Ishikawa (cell line): ENCODE measurements around the gene SCARF1.

Source experiments
- CEBPB ChIP-seq: IDR thresholded peaks from 2 replicates; pipeline ENCODE4 v1.6.1; 2012
- CREB1 ChIP-seq: IDR thresholded peaks from 2 replicates; pipeline ENCODE4 v1.6.1; 2012; ENCODE audit warnings: low read depth
- EGR1 ChIP-seq: IDR thresholded peaks from 2 replicates; pipeline ENCODE4 v1.6.1; 2012
- EP300 ChIP-seq: IDR thresholded peaks from 2 replicates; pipeline ENCODE4 v1.6.1; 2012; ENCODE audit warnings: borderline replicate concordance
- FOXM1 ChIP-seq: IDR thresholded peaks from 2 replicates; pipeline ENCODE4 v1.6.1; 2012; ENCODE audit warnings: low read depth, borderline replicate concordance
- NFIC ChIP-seq: IDR thresholded peaks from 2 replicates; pipeline ENCODE4 v1.6.1; 2012
- RAD21 ChIP-seq: IDR thresholded peaks from 2 replicates; pipeline ENCODE4 v1.6.1; 2012; ENCODE audit warnings: low read depth
- TAF1 ChIP-seq: IDR thresholded peaks from 2 replicates; pipeline ENCODE4 v1.6.1; 2012; ENCODE audit warnings: low read depth, mild to moderate bottlenecking
- TCF12 ChIP-seq: IDR thresholded peaks from 2 replicates; pipeline ENCODE4 v1.6.1; 2012; ENCODE audit warnings: low read depth
- TEAD4 ChIP-seq: IDR thresholded peaks from 2 replicates; pipeline ENCODE4 v1.6.1; 2012
- YY1 ChIP-seq: IDR thresholded peaks from 2 replicates; pipeline ENCODE4 v1.6.1; 2012; ENCODE audit warnings: low read depth
- ZBTB7A ChIP-seq: IDR thresholded peaks from 2 replicates; pipeline ENCODE4 v1.6.1; 2012; ENCODE audit warnings: low read depth
- TF ChIP-seq, protein P1 (sequence below): IDR thresholded peaks from 2 replicates; pipeline ENCODE4 v1.6.1; 2012
- TF ChIP-seq, protein P2 (sequence below): IDR thresholded peaks from 2 replicates; pipeline ENCODE4 v1.6.1; 2012
- TF ChIP-seq, protein P3 (sequence below): IDR thresholded peaks from 2 replicates; pipeline ENCODE4 v1.6.1; 2012; ENCODE audit warnings: low read depth, mild to moderate bottlenecking

SCARF1 gene

DNA sequence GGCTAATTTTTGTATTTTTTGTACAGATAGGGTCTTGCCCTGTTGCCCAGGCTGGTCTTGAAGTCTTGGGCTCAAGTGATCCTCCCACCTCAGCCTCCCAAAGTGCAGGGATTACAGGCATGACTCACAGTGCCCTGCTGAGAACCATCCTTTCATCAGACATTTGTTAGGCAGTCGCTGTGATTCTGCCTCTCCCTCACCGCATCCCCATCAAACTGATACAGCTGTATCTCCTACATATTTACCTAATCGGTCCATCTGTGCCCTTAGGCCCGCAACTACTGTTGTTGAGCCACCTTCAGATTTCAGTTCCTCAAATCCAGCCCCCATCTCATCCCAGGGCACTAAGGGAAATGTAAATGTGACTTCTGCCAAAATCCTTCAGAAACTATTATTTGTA is 14.9 kb downstream of the SCARF1 start:
- TF ChIP-seq EGR1 (no peak), RAD21 (no peak), TCF12 (no peak), TEAD4 (no peak), YY1 (no peak), CEBPB (no peak)
- TF ChIP-seq, protein P1, sequence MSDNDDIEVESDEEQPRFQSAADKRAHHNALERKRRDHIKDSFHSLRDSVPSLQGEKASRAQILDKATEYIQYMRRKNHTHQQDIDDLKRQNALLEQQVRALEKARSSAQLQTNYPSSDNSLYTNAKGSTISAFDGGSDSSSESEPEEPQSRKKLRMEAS: no peak

DNA sequence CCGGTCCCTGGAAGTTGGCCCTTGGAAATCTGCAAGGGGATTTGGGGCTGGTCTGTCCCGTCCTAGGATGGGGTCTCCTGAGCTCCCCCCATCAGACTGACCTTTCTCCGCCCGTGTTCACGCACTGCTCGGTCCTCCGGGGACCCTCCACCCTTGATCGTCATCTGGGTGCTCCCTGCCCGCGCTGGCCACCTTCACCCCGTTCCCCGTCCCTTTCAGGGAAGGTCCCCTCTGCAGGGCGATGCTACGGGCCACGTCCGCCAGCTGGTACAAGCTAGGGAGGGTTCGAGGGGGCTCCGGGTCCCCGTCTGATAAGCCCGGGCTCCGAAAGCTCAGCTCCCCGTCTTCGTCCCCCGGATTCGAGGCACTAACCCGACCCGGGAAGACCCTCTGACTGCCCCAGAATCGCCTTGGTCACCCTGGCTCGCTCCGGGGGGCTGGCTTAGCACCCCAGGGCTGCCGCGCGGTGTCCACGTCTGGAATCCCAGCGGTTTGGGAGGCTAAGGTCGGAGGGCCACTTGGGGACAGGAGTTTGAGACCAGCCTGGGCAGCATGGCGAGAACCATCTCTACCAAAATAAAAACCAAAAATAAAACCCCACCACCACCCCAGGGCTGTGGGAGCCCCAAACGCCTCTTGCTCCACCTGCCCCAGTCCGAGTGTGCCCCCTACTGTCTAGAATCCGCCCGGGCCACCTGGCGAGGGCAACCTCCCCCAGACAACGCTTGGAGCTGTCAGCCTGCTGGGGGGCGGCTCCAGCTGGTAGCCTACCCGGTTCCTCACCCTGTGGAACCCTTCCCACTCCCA is 15.8 kb downstream of the SCARF1 start:
- TF ChIP-seq, protein P1: peak; percentile 23; the same call in 1 of the 2 replicates
- TF ChIP-seq TAF1 (no peak), NFIC (0 out of 2 replicates have a peak, but pooled peaks have one; percentile 13), EP300 (no peak), EGR1 (no peak), TCF12 (no peak; the same call in 1 of the 2 replicates), FOXM1 (no peak), CEBPB (no peak), CREB1 (no peak), ZBTB7A (peak; percentile 88), RAD21 (peak; percentile 84), YY1 (no peak)
- TF ChIP-seq, protein P2, sequence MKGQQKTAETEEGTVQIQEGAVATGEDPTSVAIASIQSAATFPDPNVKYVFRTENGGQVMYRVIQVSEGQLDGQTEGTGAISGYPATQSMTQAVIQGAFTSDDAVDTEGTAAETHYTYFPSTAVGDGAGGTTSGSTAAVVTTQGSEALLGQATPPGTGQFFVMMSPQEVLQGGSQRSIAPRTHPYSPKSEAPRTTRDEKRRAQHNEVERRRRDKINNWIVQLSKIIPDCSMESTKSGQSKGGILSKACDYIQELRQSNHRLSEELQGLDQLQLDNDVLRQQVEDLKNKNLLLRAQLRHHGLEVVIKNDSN: no peak

DNA sequence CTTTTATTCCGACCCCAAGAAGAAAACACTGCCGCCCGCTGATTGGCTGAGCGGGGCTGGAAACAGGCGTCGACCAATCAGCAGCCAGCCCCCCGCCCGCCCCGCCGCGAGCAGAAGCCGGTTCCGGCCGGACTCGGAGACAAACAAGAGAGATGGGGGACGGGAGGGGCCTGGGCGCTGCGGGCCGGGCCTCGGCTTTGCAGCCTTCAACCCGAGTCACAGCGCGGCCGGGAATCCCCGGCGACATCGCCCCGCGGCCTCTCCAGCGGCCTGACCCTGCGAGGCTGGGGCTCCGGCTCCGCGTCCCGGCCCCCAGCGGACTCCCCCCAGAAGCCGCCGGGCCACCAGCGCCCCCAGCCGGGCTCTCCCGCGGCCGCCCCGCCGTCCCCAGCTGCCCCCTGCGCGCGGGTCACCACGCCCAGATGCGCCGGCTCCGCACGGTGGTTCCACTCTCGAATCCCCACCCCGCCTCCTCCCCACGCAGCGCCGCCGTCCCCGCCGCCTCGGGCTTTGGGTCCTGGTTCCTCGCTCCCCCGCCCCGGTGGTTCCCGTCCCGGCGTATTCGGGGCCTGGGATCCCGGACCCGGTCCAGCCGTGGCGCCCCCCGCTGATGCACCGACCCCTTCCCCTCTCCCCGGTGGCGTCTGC is 16.6 kb downstream of the SCARF1 start:
- no peak for TF ChIP-seq CREB1
- TF ChIP-seq, protein P1: no peak
- peak; percentile 30 for TF ChIP-seq EP300
- TF ChIP-seq FOXM1: peak; percentile 10; the same call in 1 of the 2 replicates
- TF ChIP-seq YY1: 0 out of 2 replicates have a peak, but pooled peaks have one; percentile 38
- no peak for TF ChIP-seq TEAD4
- TF ChIP-seq, protein P3, sequence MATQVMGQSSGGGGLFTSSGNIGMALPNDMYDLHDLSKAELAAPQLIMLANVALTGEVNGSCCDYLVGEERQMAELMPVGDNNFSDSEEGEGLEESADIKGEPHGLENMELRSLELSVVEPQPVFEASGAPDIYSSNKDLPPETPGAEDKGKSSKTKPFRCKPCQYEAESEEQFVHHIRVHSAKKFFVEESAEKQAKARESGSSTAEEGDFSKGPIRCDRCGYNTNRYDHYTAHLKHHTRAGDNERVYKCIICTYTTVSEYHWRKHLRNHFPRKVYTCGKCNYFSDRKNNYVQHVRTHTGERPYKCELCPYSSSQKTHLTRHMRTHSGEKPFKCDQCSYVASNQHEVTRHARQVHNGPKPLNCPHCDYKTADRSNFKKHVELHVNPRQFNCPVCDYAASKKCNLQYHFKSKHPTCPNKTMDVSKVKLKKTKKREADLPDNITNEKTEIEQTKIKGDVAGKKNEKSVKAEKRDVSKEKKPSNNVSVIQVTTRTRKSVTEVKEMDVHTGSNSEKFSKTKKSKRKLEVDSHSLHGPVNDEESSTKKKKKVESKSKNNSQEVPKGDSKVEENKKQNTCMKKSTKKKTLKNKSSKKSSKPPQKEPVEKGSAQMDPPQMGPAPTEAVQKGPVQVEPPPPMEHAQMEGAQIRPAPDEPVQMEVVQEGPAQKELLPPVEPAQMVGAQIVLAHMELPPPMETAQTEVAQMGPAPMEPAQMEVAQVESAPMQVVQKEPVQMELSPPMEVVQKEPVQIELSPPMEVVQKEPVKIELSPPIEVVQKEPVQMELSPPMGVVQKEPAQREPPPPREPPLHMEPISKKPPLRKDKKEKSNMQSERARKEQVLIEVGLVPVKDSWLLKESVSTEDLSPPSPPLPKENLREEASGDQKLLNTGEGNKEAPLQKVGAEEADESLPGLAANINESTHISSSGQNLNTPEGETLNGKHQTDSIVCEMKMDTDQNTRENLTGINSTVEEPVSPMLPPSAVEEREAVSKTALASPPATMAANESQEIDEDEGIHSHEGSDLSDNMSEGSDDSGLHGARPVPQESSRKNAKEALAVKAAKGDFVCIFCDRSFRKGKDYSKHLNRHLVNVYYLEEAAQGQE: no peak
- no peak for TF ChIP-seq NFIC
- TF ChIP-seq CEBPB: no peak
- TF ChIP-seq TAF1: peak; percentile 69
- TF ChIP-seq TCF12: no peak
- peak; percentile 15; the same call in 1 of the 2 replicates for TF ChIP-seq RAD21
- TF ChIP-seq, protein P2: no peak
- TF ChIP-seq ZBTB7A: no peak; the same call in 1 of the 2 replicates
- TF ChIP-seq EGR1: no peak

DNA sequence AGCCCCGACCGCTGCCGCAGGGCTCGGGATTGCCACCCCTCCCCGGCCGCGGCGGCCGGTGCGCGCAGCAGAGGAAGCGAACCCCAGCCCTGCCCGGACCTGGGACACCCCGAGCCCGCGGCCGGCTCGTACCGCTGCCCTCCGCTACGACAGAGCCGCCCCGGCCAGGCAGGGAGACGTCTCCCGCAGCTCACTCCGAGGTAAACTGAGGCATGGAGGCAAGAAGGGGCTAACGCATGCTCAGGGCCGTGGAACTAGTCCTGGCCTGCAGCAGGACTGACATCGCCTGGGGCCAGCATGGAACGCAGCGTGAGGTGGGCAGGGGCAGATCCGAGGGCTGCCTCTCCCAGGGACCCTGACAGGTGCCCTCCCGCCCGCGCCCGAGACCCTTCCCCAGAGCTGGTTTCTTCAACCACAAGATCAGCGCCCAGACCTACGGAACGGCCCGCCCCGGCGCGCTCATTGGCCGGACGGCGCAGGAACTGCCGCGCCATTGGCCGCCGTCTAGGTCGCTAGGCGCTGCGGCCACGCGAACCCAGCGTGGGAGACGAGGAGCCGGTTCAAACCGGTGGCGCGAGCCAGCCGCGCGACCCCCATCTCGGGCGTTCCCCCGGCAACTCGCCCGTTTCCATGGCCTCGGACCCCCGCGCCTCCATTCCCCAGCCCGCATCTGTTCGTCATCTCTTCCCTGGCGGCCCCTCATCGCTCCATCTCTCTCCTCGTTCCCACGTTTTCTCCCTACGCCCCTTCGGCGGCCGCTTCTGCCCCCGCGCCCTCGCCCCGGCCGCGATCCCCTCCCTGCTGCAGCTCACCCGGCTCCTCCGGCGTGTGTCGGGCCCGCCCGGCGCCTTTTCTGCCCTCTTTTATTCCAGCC is 17.3 kb downstream of the SCARF1 start, which contains the start of gene SLC43A2:
Gene SLC43A2 (minus strand): TSS at position 853 of the 874 bp plus-strand sequence. CDS start 960 bp downstream, outside the sequence.
- TF ChIP-seq EP300 (no peak), TAF1 (no peak), CREB1 (no peak), YY1 (no peak), CEBPB (no peak), ZBTB7A (peak; percentile 100), EGR1 (peak; percentile 28; the same call in 1 of the 2 replicates), RAD21 (no peak), NFIC (no peak), FOXM1 (peak; percentile 36; the same call in 1 of the 2 replicates), TCF12 (no peak; the same call in 1 of the 2 replicates), TEAD4 (no peak)
- TF ChIP-seq, protein P3: no peak
- TF ChIP-seq, protein P2: no peak
- TF ChIP-seq, protein P1: peak; percentile 84
